Astrocyte of the spinal cord (primary cell): ENCODE measurements around the gene FAAP20.

Experiments used
- DNase-seq: peaks from one replicate; pipeline ENCODE4 v3.0.0; 2011; ENCODE audit warnings: low read depth, low spot score
- H3K4me3 ChIP-seq: 2 replicates; pipeline ENCODE4 v1.5.1; 2011; ENCODE audit warnings: low read depth, mild to moderate bottlenecking, low read length, moderate library complexity
- in situ Hi-C: cut with HindIII; loops from 2 replicates; pipeline ENCODE4 v1.10.0; 2017; ENCODE audit warnings: low sequenced_read_pairs
- TF ChIP-seq, protein P1 (sequence below): IDR thresholded peaks from 2 replicates; pipeline ENCODE4 v1.5.1; 2012; ENCODE audit warnings: low read depth, mild to moderate bottlenecking, low read length, inconsistent platforms

Gene FAAP20

GRCh38 chr1:2182376-2182775 lies 12.2 kb downstream of the FAAP20 start:
- TF ChIP-seq, protein P1, sequence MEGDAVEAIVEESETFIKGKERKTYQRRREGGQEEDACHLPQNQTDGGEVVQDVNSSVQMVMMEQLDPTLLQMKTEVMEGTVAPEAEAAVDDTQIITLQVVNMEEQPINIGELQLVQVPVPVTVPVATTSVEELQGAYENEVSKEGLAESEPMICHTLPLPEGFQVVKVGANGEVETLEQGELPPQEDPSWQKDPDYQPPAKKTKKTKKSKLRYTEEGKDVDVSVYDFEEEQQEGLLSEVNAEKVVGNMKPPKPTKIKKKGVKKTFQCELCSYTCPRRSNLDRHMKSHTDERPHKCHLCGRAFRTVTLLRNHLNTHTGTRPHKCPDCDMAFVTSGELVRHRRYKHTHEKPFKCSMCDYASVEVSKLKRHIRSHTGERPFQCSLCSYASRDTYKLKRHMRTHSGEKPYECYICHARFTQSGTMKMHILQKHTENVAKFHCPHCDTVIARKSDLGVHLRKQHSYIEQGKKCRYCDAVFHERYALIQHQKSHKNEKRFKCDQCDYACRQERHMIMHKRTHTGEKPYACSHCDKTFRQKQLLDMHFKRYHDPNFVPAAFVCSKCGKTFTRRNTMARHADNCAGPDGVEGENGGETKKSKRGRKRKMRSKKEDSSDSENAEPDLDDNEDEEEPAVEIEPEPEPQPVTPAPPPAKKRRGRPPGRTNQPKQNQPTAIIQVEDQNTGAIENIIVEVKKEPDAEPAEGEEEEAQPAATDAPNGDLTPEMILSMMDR: no peak
- no peak overlapping the region for H3K4me3 ChIP-seq
- in situ Hi-C loops: no loop called here
- no peak for DNase-seq

- H3K4me3 ChIP-seq: no peak overlapping the region
- no peak for DNase-seq
- in situ Hi-C loops: no loop called here
- TF ChIP-seq, protein P1: no peak
Observed at GRCh38 chr1:2181752-2182151, 12.8 kb downstream of the FAAP20 start.

- H3K4me3 ChIP-seq: no peak overlapping the region
- in situ Hi-C loops: no loop called here
- TF ChIP-seq, protein P1: no peak
- DNase-seq: no peak
Observed at GRCh38 chr1:2181271-2181670, 13.3 kb downstream of the FAAP20 start.

DNA sequence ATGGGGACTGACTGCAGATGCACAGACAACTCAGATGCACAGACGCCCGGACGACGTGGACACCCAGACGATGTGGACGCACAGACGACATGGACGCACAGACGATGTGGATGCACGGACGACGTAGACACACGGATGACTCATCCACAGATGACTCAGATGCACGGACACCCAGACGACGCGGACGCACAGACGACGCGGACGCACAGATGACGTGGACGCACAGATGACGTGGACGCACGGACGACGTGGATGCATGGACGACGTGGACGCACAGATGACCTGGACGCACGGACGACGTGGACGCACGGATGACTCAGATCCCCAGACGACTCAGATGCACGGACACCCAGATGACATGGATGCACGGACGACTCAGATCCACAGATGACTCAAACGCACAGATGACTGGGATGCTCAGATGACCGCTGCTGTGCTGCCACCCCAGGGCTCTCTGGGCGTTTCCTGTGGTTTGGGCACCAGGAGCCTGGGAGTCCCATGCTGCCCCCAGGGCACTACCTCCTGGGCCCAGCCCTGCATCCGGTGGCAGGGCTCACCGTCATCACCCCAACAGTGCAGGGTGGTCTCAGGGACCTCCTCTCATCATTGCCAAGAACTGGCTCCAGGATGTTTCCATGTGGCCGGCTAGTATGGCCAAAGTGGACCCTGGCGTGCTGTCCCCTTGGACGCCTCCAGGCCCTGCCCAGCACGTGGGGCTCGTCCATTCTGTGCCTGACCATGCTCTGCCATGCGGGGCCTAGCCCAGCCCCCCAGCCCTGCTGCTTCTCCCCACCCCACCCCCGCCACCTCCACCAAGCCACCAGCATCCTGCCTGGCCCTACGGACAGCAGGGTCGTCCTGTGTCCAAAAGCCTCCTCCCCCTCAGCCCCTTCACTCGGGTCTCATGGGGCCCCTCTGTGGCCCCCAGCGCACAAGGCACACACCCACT lies 14.0 kb downstream of the FAAP20 start:
- TF ChIP-seq, protein P1: no peak
- no peak overlapping the region for H3K4me3 ChIP-seq
- in situ Hi-C loops: no loop called here
- no peak for DNase-seq

GRCh38 chr1:2179283-2180013 lies 15.1 kb downstream of the FAAP20 start:
- DNase-seq: no peak
- in situ Hi-C loops: no loop called here
- TF ChIP-seq, protein P1: no peak
- no peak overlapping the region for H3K4me3 ChIP-seq

GRCh38 chr1:2178875-2179274 lies 15.7 kb downstream of the FAAP20 start:
- TF ChIP-seq, protein P1: no peak
- no peak overlapping the region for H3K4me3 ChIP-seq
- no peak for DNase-seq
- in situ Hi-C loops: no loop called here
